ENCODE results near the gene BMF. TPM values are rescaled to one million over a fixed set of nuclear protein-coding genes. Genes with fewer than 3 reads are reported as not detected.
"Not testable (repeated sequence)": the region's sequence is repeated elsewhere in the genome, so short reads cannot be mapped to it uniquely, and the experiment has no call there.

The BMF gene
- total and polyA plus RNA-seq, 2 donors, result 28.5 to 70.4 TPM

DNA sequence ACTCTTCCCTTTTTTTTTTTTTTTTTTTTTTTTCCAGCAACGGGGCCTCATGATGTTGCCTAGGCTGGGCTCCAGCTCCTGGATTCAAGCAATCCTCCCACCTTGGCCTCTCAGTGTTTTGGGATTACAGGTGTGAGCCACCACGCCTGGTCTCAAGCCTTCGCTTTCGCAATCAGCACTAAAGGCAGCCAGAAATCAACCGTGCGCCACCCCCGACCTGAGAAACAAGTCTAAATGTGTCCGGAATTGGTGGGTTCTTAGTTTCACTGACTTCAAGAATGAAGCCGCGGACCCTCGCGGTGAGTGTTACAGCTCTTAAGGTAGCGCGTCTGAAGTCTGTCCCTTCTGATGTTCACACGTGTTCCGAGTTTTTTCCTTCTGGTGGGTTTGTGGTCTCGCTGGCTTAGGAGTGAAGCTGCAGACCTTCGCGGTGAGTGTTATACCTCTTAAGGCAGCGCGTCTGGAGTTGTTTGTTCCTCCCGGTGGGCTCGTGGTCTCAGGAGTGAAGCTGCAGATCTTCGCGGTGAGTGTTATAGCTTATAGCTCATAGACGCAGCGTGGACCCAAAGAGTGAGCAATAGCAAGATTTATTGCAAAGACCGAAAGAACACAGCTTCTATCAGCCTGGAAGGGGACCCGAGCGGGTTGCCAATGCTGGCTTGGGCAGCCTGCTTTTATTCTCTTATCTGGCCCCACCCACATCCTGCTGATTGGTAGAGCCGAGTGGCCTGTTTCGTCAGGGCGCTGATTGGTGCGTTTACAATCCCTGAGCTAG lies 34.8 kb downstream of the BMF start:
- H3K27me3 ChIP-seq (ENCODE audit: control insufficient read depth in 2 of 2, insufficient read depth in 1 of 2, low read length in 1 of 2); H3K36me3 ChIP-seq (ENCODE audit: control insufficient read depth in 2 of 2, insufficient read depth in 2 of 2, low read length in 1 of 2); H3K9me3 ChIP-seq (ENCODE audit: control insufficient read depth in 2 of 2, insufficient read depth in 1 of 2, low read length in 1 of 2): not testable (repeated sequence)
- Histone ChIP-seq H3K27ac (ENCODE audit: low read depth in 1 of 2, low read length in 1 of 2) (peak overlapping the region; percentile 86 to 88), H3K4me3 (ENCODE audit: low read length in 2 of 2) (peak overlapping the region; percentile 27 to 51), H3K4me1 (ENCODE audit: control insufficient read depth in 2 of 2, insufficient read depth in 2 of 2, low read length in 2 of 2) (peaks cover 33 to 70% of the 10 kb centered on the region in 2 donors)
- WGBS, result 20% methylated on average over 34 of the region's 34 CpGs
- DNase-seq (ENCODE audit: low read depth in 6 of 9, low spot score in 9 of 9), result peak in 1 of 9 donors; percentile 82

DNA sequence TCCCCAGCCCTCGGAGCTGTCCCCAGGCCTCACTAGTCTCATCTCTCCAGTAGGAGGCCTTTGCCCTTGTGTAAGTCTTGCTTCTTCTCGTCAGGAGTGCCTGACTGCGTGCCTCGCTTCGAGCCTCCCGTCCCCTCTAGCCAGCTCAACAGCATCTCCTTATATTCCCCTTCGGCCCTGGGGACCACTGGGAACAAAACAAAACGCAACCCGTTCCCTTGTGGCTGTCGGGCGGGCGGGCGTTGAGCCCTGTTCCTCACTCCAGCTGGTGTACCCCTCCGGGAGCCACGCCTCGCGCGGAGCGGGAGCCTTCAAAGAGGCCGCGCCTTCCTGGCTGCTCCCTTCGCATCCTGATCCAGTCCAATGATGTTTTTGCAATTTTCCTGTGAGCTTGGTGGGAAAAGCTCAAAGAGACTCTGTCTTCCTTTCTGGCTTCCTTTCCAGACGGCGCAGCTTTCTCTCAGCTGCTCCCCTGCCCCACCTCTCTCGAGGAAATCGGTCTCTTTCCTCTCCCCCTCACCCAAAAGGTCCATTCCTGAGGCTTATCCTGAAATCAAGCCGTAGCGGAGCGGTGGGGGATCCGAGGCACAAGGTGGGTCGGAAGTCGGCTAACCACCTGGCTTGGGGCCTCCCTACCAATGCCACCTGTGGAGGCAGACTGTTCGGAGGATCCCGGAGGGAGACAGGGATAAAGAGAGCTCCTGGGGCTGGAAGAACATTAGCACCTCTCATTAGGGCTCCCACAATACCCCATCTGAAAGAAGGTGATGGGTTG lies 36.3 kb downstream of the BMF start:
- no peak for DNase-seq (ENCODE audit: low read depth in 6 of 9, low spot score in 9 of 9)
- Histone ChIP-seq H3K9me3 (ENCODE audit: control insufficient read depth in 2 of 2, insufficient read depth in 1 of 2, low read length in 1 of 2) (peaks cover 0 to 6% of the 10 kb centered on the region in 2 donors), H3K4me3 (ENCODE audit: low read length in 2 of 2) (peak overlapping the region in 1 of 2 donors; percentile 6), H3K27me3 (ENCODE audit: control insufficient read depth in 2 of 2, insufficient read depth in 1 of 2, low read length in 1 of 2) (no peaks in the 10 kb centered on the region), H3K36me3 (ENCODE audit: control insufficient read depth in 2 of 2, insufficient read depth in 2 of 2, low read length in 1 of 2) (peaks cover 0 to 2% of the 10 kb centered on the region in 2 donors), H3K4me1 (ENCODE audit: control insufficient read depth in 2 of 2, insufficient read depth in 2 of 2, low read length in 2 of 2) (peaks cover 33 to 72% of the 10 kb centered on the region in 2 donors), H3K27ac (ENCODE audit: low read depth in 1 of 2, low read length in 1 of 2) (no peak overlapping the region)
- WGBS, result 95% methylated on average over 34 of the region's 34 CpGs

DNA sequence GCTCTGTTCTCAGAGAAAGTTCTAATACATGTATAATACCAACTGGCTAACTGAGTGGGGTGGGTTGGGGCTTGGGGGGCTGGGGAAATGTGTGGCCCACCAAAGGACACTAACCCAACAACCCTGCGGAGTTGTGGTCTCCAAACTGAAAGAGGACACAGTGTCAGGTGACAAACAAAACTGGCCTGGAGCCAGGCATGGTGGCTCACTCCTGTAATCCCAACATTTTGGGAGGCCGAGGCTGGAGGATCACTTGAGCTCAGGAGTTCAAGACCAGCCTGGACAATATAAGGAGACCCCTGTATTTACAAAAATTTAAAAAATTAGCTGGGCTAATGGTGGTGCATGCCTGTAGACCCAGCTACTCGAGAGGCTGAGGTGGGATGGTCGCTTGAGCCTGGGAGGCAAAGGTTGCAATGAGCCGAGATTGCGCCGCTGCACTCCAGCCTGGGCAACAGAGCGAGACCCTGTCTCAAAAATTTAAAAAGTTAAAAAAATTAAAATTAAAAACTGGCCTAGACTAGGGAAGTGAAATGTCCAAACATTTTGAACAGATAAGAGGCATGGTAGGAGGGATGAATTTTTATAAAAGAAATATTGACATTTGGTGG lies 38.0 kb downstream of the BMF start:
- whole genome bisulfite sequencing, result 94% methylated on average over 8 of the region's 8 CpGs
- Histone ChIP-seq H3K36me3 (ENCODE audit: control insufficient read depth in 2 of 2, insufficient read depth in 2 of 2, low read length in 1 of 2) (peaks cover 0 to under 1% of the 10 kb centered on the region in 2 donors), H3K27me3 (ENCODE audit: control insufficient read depth in 2 of 2, insufficient read depth in 1 of 2, low read length in 1 of 2) (no peaks in the 10 kb centered on the region), H3K4me1 (ENCODE audit: control insufficient read depth in 2 of 2, insufficient read depth in 2 of 2, low read length in 2 of 2) (peaks cover 35 to 73% of the 10 kb centered on the region in 2 donors), H3K4me3 (ENCODE audit: low read length in 2 of 2) (no peak overlapping the region), H3K9me3 (ENCODE audit: control insufficient read depth in 2 of 2, insufficient read depth in 1 of 2, low read length in 1 of 2) (peaks cover 0 to 6% of the 10 kb centered on the region in 2 donors), H3K27ac (ENCODE audit: low read depth in 1 of 2, low read length in 1 of 2) (peak overlapping the region; percentile 82 to 90)
- DNase-seq (ENCODE audit: low read depth in 6 of 9, low spot score in 9 of 9), result no peak

DNA sequence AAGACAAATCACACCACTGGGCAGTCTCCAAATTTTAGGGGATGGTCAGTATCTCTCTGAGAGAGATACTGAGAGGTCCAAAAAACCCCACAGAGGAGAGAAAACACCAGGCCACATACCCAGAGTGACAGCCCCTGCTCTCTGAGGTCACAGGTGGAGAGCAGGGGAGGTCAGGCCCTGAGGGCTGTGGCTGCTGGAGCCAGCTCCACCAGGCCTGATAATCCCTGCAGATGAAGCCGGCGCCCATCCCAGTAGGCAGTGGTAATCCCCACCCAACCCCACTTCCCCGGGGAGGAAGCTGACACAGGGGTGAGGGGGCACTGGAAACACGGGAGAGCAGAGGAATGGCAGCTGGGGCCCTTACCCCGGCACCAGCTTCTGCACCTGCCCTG lies 38.5 kb downstream of the BMF start:
- peaks cover 38 to 73% of the 10 kb centered on the region in 2 donors for H3K4me1 ChIP-seq (ENCODE audit: control insufficient read depth in 2 of 2, insufficient read depth in 2 of 2, low read length in 2 of 2)
- no peaks in the 10 kb centered on the region for H3K36me3 ChIP-seq (ENCODE audit: control insufficient read depth in 2 of 2, insufficient read depth in 2 of 2, low read length in 1 of 2)
- DNase-seq (ENCODE audit: low read depth in 6 of 9, low spot score in 9 of 9), result peak in 1 of 9 donors; percentile 77
- H3K27ac ChIP-seq (ENCODE audit: low read depth in 1 of 2, low read length in 1 of 2), result peak overlapping the region; percentile 82 to 90
- WGBS, result 24% methylated on average over 5 of the region's 5 CpGs
- H3K27me3 ChIP-seq (ENCODE audit: control insufficient read depth in 2 of 2, insufficient read depth in 1 of 2, low read length in 1 of 2), result no peaks in the 10 kb centered on the region
- peaks cover 0 to 6% of the 10 kb centered on the region in 2 donors for H3K9me3 ChIP-seq (ENCODE audit: control insufficient read depth in 2 of 2, insufficient read depth in 1 of 2, low read length in 1 of 2)
- H3K4me3 ChIP-seq (ENCODE audit: low read length in 2 of 2), result peak overlapping the region in 1 of 2 donors; percentile 10

DNA sequence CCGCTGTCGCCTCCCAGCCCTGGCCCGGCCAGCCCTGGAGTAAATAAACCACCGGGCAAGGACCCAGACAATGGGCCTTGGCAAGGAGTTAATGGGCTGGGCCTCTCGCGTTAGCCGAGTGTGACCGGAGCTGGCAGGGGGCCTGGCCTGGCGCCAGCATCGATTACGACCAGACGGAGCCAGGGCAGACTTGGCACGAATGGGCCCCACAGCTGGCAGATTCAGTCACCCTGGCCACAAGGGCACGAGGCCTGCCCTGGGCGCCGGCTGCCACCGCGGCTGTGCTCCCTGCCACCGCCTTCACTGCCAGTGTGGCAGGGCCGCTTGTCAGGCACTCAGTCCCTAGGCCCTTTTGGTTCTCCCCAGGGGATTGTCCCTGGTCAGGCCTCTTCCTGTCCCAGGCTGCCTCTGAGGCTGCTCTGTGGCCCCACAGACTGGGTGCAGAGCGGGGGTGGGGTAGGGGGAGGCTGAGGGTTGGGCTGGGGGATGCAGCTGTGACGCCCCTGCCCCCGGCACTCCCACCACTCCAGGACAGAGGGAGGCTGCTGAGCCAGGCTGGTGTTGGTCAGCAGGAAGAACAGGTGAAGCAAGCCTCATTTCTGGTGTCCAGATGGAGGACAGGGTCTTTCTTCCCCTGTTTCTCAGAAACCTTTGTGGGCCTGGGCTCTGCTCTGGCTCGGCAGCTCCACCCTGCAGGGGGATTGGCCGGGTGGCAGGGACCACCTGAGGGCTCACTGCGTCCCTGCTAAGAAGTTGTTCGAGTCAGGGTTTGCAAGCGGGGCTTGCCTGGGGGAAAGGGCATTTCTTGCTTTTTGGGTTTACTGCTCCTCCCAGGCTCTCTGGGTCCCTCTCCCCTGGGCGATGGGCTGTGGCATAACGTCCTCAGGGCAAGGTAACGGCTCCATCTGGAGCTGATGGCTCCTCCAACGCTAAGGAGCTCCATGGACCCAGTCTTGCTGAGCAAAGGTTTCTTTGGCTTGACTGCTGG lies 39.2 kb downstream of the BMF start:
- DNase-seq (ENCODE audit: low read depth in 6 of 9, low spot score in 9 of 9), result no peak
- 75% methylated on average over 32 of the region's 32 CpGs for WGBS
- Histone ChIP-seq H3K27me3 (ENCODE audit: control insufficient read depth in 2 of 2, insufficient read depth in 1 of 2, low read length in 1 of 2) (no peaks in the 10 kb centered on the region), H3K4me3 (ENCODE audit: low read length in 2 of 2) (no peak overlapping the region), H3K9me3 (ENCODE audit: control insufficient read depth in 2 of 2, insufficient read depth in 1 of 2, low read length in 1 of 2) (peaks cover 0 to 6% of the 10 kb centered on the region in 2 donors), H3K4me1 (ENCODE audit: control insufficient read depth in 2 of 2, insufficient read depth in 2 of 2, low read length in 2 of 2) (peaks cover 44 to 80% of the 10 kb centered on the region in 2 donors), H3K36me3 (ENCODE audit: control insufficient read depth in 2 of 2, insufficient read depth in 2 of 2, low read length in 1 of 2) (no peaks in the 10 kb centered on the region), H3K27ac (ENCODE audit: low read depth in 1 of 2, low read length in 1 of 2) (peak overlapping the region; percentile 82 to 90)

DNA sequence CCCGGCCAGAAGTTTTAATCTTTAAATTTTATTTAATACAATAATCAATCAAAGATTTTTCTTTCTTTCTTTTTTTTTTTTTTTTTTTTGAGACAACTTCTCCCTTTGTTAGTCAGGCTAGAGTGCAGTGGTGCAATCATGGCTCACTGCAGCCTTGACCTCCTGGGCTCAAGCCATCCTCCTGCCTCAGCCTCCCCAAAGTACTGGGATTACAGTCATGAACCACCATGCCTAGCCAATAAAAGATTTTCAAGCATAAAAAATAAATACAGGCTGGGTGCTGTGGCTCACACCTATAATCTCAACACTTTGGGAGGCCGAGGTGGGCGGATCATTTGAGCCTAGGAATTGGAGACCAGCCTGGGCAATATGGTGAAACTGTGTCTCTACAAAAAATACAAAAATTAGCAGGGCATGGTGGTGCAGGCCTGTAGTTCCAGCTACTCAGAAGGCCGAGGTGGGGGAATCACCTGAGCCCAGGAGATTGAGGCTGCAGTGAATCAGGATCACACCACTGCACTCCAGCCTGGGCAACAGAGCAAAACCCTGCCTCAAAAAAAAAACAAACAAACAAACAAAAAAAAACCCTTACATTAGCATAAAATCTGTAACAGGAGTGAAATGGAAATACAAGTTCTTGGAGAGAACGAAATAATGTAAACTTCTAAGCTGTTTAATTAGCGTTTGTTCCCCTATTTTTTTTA lies 40.6 kb downstream of the BMF start:
- H3K27ac ChIP-seq (ENCODE audit: low read depth in 1 of 2, low read length in 1 of 2), result no peak overlapping the region
- DNase-seq (ENCODE audit: low read depth in 6 of 9, low spot score in 9 of 9), result no peak
- H3K36me3 ChIP-seq (ENCODE audit: control insufficient read depth in 2 of 2, insufficient read depth in 2 of 2, low read length in 1 of 2), result no peaks in the 10 kb centered on the region
- H3K4me3 ChIP-seq (ENCODE audit: low read length in 2 of 2), result no peak overlapping the region
- H3K4me1 ChIP-seq (ENCODE audit: control insufficient read depth in 2 of 2, insufficient read depth in 2 of 2, low read length in 2 of 2), result peaks cover 55 to 81% of the 10 kb centered on the region in 2 donors
- H3K9me3 ChIP-seq (ENCODE audit: control insufficient read depth in 2 of 2, insufficient read depth in 1 of 2, low read length in 1 of 2), result peaks cover 0 to 6% of the 10 kb centered on the region in 2 donors
- H3K27me3 ChIP-seq (ENCODE audit: control insufficient read depth in 2 of 2, insufficient read depth in 1 of 2, low read length in 1 of 2), result no peaks in the 10 kb centered on the region
- WGBS, result 97% methylated on average over 6 of the region's 6 CpGs

DNA sequence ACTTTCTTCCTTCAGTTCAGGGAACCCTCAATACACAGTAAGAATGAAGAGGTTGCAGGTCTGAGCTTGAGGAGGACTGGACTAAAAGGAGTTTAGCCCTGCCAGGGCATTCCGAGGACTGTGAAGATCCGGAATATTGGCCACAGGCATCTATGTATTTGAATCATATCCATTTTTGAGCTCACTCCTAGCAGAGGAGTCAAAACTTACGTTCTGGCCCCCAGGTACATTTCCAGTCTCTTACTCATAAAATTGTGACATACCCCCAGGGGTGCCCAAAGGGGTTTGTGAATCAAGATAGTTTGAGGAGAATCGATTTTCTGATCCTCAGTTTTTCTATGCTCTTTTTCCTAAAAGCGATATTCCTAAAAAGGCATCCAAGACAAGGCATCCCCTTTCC lies 42.1 kb downstream of the BMF start:
- Histone ChIP-seq H3K9me3 (ENCODE audit: control insufficient read depth in 2 of 2, insufficient read depth in 1 of 2, low read length in 1 of 2) (no peaks in the 10 kb centered on the region), H3K27ac (ENCODE audit: low read depth in 1 of 2, low read length in 1 of 2) (no peak overlapping the region), H3K36me3 (ENCODE audit: control insufficient read depth in 2 of 2, insufficient read depth in 2 of 2, low read length in 1 of 2) (no peaks in the 10 kb centered on the region), H3K27me3 (ENCODE audit: control insufficient read depth in 2 of 2, insufficient read depth in 1 of 2, low read length in 1 of 2) (no peaks in the 10 kb centered on the region), H3K4me1 (ENCODE audit: control insufficient read depth in 2 of 2, insufficient read depth in 2 of 2, low read length in 2 of 2) (peaks cover 59 to 81% of the 10 kb centered on the region in 2 donors), H3K4me3 (ENCODE audit: low read length in 2 of 2) (no peak overlapping the region)
- no peak for DNase-seq (ENCODE audit: low read depth in 6 of 9, low spot score in 9 of 9)
- 99% methylated on average over 5 of the region's 5 CpGs for WGBS

DNA sequence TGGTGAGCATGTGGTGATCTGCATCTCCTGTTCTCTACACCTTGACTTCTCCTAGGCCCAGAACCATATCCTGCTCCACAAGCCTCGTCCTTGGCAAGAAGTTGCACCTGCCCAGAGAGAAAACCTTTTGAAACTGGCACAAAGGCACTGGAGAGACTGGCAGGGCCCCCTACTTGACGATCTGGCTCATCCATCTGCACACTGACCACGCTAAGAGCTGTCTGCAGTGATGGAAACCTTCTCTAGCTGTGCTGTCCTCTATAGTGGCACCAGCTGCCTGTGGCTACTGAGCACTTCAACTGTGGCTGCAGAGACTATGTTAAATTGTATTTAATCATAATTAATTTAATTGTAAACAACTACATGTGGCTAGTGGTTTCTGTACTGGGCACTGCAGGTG lies 43.5 kb downstream of the BMF start:
- Histone ChIP-seq H3K4me3 (ENCODE audit: low read length in 2 of 2) (no peak overlapping the region), H3K27ac (ENCODE audit: low read depth in 1 of 2, low read length in 1 of 2) (peak overlapping the region; percentile 84 to 87), H3K9me3 (ENCODE audit: control insufficient read depth in 2 of 2, insufficient read depth in 1 of 2, low read length in 1 of 2) (no peaks in the 10 kb centered on the region), H3K27me3 (ENCODE audit: control insufficient read depth in 2 of 2, insufficient read depth in 1 of 2, low read length in 1 of 2) (no peaks in the 10 kb centered on the region), H3K36me3 (ENCODE audit: control insufficient read depth in 2 of 2, insufficient read depth in 2 of 2, low read length in 1 of 2) (no peaks in the 10 kb centered on the region), H3K4me1 (ENCODE audit: control insufficient read depth in 2 of 2, insufficient read depth in 2 of 2, low read length in 2 of 2) (peaks cover 65 to 84% of the 10 kb centered on the region in 2 donors)
- WGBS, result 55% methylated on average over 3 of the region's 3 CpGs
- DNase-seq (ENCODE audit: low read depth in 6 of 9, low spot score in 9 of 9), result no peak
